HG03159 (cell line): ENCODE measurements around the gene ASGR2.
"Not testable (repeated sequence)": the region's sequence is repeated elsewhere in the genome, so short reads cannot be mapped to it uniquely, and the experiment has no call there.

Experiments used
- ATAC-seq: cut with Tn5 transposase; IDR thresholded peaks from one replicate; pipeline ENCODE4 v1.9.1; 2021; ENCODE audit warnings: mild to moderate bottlenecking, moderate library complexity; ENCODE audit not compliant: unreplicated experiment

Gene ASGR2

DNA sequence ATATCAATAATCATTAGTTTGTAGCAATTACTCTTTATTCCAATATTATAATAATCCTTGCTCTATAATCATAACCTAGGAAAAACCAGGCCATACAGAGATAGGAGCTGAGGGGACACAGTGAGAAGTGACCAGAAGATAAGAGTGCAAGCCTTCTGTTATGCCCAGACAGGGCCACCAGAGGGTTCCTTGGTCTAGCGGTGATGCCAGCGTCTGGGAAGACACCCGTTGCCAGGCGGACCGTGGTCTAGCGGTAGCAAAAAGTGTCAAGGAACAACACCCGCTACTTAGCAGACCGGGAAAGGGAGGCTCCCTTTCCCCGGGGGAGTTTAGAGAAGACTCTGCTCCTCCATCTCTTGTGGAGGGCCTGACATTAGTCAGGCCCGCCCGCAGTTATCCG is 11.8 kb upstream of the ASGR2 start:
- ATAC-seq, result not testable (repeated sequence)

- ATAC-seq, result no peak
Measured at GRCh38 chr17:7124923-7125322, 10.3 kb upstream of the ASGR2 start.

DNA sequence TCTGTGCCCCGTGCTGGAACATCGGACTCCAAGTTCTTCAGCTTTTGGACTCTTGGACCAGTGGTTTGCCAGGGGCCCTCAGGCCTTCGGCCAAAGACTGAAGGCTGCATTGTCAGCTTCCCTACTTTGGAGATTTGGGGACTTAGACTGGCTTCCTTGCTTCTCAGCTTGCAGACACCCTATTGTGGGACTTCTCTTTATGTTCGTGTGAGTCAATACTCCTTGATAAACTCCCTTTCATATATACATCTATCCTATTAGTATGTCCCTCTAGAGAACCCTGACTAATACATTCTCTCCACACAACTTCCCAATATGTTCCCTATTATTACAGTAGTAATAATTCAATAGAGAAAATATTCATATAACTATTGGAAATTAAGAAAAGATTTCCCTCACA is 9.2 kb upstream of the ASGR2 start:
- ATAC-seq, result no peak

DNA sequence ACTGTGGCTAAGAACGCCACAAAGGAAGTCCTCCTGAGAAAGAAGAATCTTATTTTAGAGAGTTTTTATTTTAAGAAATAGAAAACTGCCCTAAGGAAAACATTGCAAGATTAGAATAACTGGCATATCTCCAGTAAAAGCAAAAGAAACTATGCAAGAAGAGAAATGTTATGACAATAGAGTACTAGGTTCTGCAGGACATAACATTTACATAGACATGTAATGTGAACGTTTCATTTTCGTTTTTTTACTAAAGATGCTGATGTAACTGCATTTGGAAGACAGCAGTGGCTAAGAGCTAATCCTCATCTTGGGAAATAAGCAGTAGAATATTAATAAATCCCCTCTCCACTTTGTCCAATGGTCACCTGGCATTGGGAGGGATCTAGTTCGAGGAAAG is 7.8 kb upstream of the ASGR2 start:
- ATAC-seq, result no peak

- ATAC-seq, result not testable (repeated sequence)
Measured at GRCh38 chr17:7120635-7121034, 6.0 kb upstream of the ASGR2 start.

- ATAC-seq, result no peak
Measured at GRCh38 chr17:7120123-7120522, 5.5 kb upstream of the ASGR2 start.

DNA sequence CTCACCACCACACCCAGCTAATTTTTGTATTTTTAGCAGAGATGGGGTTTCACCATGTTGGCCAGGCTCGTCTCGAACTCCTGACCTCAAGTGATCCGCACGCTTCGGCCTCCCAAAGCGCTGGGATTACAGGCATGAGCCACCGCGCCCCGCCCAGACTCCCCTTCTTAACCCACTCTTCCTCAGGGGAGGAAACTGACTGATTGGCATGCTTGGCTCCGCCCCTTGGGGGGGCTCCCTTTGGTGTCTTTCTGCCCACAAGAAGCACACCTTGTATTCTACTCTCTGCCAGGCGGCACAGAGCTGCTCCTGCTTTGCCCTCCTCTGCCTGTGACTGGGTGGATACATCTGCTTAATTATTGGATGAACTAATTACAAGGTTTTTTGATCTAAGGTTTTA is 4.7 kb upstream of the ASGR2 start:
- no peak for ATAC-seq

- no peak for ATAC-seq
Measured at GRCh38 chr17:7114875-7115614, 423 bp upstream of the ASGR2 start.

GRCh38 chr17:7113273-7114071 is 1.1 kb downstream of the ASGR2 start:
- ATAC-seq, result no peak

DNA sequence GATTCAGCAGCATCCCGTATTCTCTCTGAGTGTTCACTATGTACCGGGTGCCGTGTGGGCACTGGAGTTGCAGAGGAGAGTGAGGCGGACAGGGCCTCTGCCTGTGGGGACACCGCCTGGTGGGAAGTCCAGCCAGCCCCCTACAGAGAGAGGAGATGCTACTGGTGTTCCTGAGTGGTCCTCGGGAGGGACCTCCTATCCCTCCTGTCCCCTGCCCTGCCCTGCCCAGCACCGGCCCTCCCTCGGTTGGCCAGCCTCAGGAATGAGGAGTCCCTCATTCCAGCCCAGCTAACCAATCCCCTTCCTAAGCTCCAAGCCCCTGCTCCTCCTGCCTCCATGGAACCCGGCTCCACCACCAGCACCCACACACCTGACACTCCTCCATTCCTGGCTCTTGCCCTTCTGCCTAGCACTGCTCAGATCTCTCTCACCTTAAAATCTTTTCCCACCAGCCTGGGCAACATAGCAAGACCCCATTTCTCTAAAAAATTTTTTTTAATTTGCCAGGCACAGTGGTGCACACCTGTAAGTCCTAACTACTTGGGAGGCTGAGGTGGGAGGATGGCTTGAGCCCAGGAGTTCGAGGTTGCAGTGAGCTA is 2.0 kb downstream of the ASGR2 start:
- no peak for ATAC-seq

DNA sequence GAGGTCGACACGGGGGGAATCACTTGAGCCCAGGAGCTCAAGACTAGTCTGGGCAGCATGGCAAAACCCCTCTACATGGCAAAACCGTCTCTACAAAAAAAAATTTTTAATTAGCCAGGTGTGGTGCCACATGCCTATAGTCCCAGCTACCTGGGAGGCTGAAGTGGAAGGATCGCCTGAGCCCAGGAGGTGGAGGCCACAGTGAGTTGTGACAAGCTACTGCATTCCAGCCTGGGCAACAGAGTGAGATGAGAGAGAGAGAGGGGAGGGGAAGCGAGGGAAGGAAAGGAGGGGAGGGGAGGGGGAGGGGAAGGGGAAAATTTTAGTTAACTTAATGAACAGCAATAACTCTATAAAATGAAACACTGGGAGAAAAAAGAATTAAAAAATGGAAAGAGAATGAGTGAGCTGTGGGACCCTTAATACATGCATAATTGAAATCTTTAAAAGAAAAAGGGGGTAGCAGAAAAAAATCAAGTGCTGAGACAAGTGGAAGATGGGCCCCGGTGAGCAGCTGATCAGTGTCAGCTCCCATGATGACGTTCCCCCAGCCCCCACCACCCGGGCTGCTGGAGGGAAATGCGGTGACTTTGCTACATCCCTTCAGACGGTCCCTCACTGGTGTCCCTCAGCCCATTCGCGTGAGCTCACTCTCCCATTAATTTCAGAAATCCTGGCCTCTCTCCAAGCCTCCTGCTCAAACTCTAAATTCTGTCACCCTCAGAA is 2.7 kb downstream of the ASGR2 start:
- no peak for ATAC-seq

- ATAC-seq, result no peak
Measured at GRCh38 chr17:7110617-7111306, 3.9 kb downstream of the ASGR2 start.

DNA sequence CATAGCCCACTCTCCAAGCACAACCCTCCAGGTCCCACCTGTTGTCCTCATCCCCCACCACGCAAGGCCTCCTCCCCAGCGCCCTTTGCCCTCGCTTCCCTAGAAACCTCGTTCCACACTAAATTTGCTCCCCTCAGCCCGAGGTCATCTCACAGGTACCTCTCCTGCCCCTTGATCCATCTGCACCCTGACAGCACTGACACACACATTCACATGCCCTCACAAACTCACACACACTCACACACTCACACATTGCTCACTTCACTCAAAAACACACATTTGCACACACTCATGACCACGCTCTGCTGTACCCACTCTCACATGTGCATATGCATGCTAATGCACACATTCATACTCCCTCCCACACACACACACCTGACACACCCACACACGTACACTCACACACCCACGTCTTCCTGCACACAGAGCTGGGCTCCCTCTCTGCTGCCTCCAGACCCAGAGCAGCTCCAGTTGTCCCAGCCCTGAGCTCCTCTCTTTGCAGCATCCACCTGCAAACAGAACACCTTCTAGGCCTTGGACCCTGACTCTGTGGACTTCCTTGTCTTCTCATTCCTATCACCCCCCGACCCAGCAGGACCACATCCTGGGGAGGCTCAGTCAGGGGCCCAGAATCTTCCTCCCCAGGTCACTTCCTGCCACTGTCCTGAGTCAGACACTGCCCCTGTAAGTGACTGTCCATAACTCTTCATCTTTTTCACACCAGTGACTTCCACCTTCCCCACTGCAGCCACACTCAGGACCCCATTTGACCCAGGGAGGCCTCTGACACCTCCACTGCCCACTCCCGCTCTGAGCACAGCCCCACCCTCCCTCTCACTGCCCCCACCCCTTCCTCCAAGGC is 4.9 kb downstream of the ASGR2 start:
- no peak for ATAC-seq

DNA sequence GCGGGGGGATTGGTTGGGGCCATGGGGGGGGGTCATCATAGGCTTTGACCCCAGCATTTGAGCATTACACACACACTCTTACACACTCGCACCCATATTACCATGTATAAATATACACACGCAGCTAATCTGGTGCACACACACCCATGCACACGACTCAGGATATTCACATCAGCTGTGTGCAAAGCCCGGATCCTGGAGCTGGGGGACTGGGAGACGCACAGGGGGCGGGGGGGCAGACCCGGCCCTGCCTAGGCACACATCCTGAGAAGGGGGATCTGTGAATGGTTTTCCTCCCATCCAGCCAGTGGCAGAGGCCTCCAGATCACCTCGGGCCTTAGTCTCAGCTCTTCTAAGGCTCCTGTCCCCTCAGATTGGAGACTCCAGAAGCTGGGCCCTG is 5.6 kb downstream of the ASGR2 start:
- no peak for ATAC-seq

- ATAC-seq, result no peak
Measured at GRCh38 chr17:7108560-7108925, 6.1 kb downstream of the ASGR2 start.

GRCh38 chr17:7107795-7108559 is 6.6 kb downstream of the ASGR2 start:
- ATAC-seq, result no peak

DNA sequence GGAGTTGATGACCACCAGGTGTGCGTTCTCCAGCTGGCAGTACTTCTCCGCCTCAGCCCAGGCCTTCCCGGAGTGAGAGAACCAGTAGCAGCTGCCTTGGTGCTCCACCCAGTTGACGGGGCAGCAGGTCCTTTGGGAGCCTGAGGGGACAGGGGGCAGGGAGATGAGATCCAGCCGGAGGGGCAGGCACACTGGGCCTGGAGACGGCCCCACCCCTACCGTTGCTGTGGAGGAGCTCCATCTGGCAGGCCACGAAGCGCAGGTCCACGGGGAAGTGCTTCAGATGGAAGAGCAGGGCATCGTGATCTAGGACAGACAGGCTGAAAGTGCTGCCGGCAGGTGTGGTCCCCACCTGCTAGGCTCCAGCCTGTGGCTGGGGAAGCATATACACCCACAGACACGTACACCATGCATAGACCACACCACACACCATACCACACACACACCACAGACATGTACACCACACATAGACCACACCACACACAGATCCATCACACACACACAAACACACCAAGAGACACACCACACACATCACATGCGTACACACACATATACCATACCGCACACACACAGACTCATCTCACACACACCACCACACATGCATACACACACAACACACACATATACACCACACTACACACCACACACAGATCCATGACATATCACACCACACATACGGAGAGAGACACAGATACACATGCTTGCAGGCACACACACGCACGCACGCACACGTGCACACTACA is 7.4 kb downstream of the ASGR2 start:
- ATAC-seq, result no peak

DNA sequence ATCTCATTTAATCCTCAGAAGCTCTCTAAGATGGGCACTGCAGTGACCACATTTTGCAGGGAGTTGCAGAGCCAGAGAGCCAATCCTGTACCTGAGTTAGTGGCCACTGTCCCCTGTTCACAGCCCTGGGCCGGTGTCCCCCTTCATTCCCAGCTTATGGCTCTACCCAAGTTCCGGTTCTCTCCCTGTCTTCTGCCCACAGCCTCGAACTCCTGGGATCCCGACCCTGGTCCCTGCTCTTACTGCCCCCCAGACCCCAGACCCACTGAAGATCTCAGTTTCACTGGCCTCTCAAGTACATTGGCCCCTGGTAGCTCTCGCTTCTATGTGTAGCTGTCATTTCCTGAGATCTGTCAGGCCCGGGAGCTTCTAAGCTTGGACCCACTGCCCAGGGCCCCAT is 12.2 kb downstream of the ASGR2 start:
- no peak for ATAC-seq
